ENCODE measurements around the gene GMCL2. TPM values are rescaled to one million over a fixed set of nuclear protein-coding genes. Genes with fewer than 3 reads are reported as not detected.

GMCL2 gene
- total and polyA plus RNA-seq, 9 of the 15 experiments (the other 6 are each of a cell fraction or from before 2014, with no cell fraction given), result 0.04 TPM; not detected in 8

- TF ChIP-seq TCF7L2 (IDR thresholded peaks at IDR 0.05; ENCODE audit: low read depth, low read length) (no peak), ZNF589 (CRISPR knock-in tag; IDR thresholded peaks at IDR 0.05; ENCODE audit: low read depth) (no peak), MYBL2 (IDR thresholded peaks at IDR 0.05; ENCODE audit: low read depth) (no peak), MYBL2 (CRISPR knock-in tag; IDR thresholded peaks at IDR 0.05; ENCODE audit: borderline replicate concordance) (no peak), FUS (optimal IDR thresholded peaks at IDR 0.05; ENCODE audit: low read depth, low read length) (no peak), TCF3 (CRISPR knock-in tag; IDR thresholded peaks at IDR 0.05) (no peak), DACH1 (IDR thresholded peaks at IDR 0.05; ENCODE audit: partially characterized antibody) (peak; percentile 70), ZNF785 (CRISPR knock-in tag; IDR thresholded peaks at IDR 0.05) (no peak), NKRF (IDR thresholded peaks at IDR 0.05; ENCODE audit: borderline replicate concordance) (peak; percentile 96), ETV5 (CRISPR knock-in tag; IDR thresholded peaks at IDR 0.05; ENCODE audit: low read depth) (no peak), MAZ (CRISPR knock-in tag; conservative IDR thresholded peaks at IDR 0.05 in 1 of 2, IDR thresholded peaks at IDR 0.05 in 1 of 2) (peak in 1 of 2 experiments; percentile 86; a peak in 2 of 4 replicates), PTBP1 (IDR thresholded peaks at IDR 0.05; ENCODE audit: low read depth, low read length) (no peak), MITF (IDR thresholded peaks at IDR 0.05) (no peak), EZH2 (IDR thresholded peaks at IDR 0.05; ENCODE audit: borderline replicate concordance, low read depth, low read length) (no peak), TSHZ1 (CRISPR knock-in tag; IDR thresholded peaks at IDR 0.05) (no peak), ILK (tag; IDR thresholded peaks at IDR 0.05; ENCODE audit: borderline replicate concordance, low read depth) (no peak), JUN (IDR thresholded peaks at IDR 0.05; ENCODE audit: borderline replicate concordance, low read depth, low read length) (peak; percentile 50; the same call in 1 of the 2 replicates), JUN (CRISPR knock-in tag; IDR thresholded peaks at IDR 0.05; ENCODE audit: borderline replicate concordance) (no peak)
- TF ChIP-seq, protein P1, sequence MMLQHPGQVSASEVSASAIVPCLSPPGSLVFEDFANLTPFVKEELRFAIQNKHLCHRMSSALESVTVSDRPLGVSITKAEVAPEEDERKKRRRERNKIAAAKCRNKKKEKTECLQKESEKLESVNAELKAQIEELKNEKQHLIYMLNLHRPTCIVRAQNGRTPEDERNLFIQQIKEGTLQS (IDR thresholded peaks at IDR 0.05), result no peak
- TF ChIP-seq, protein P1 (CRISPR knock-in tag; conservative IDR thresholded peaks at IDR 0.05), result no peak
Observed at GRCh38 chr5:178153530-178154340, 33.4 kb downstream of the GMCL2 start, which contains the start of gene NHP2 (continued).

All from K562 (cell line).